Skeletal muscle cell (primary cell): ENCODE data around the gene ZNF664.
A peak's percentile ranks its signal among the peaks of the same experiment; 100 is the strongest.

Experiments used
- DNase-seq: peaks from one replicate; pipeline ENCODE4 v3.0.0-alpha.2; 2010; ENCODE audit warnings: low read depth
- H3K4me3 ChIP-seq: 2 replicates; pipeline ENCODE4 v1.5.1; 2011; ENCODE audit warnings: low read depth, mild to moderate bottlenecking, control low read depth, low read length, moderate library complexity

ZNF664 gene

GRCh38 chr12:123954647-123955350 lies 18.2 kb upstream of the ZNF664 start:
- DNase-seq: no peak
- H3K4me3 ChIP-seq: no peak overlapping the region

- DNase-seq: no peak
- H3K4me3 ChIP-seq: no peak overlapping the region
Measured at GRCh38 chr12:123956249-123956648, 16.8 kb upstream of the ZNF664 start.

GRCh38 chr12:123957196-123957595 lies 15.8 kb upstream of the ZNF664 start:
- no peak overlapping the region for H3K4me3 ChIP-seq
- DNase-seq: no peak

- no peak for DNase-seq
- H3K4me3 ChIP-seq: no peak overlapping the region
Measured at GRCh38 chr12:123958462-123958861, 14.6 kb upstream of the ZNF664 start.

- no peak overlapping the region for H3K4me3 ChIP-seq
- no peak for DNase-seq
Measured at GRCh38 chr12:123958876-123959275, 14.1 kb upstream of the ZNF664 start.

- no peak for DNase-seq
- H3K4me3 ChIP-seq: no peak overlapping the region
Measured at GRCh38 chr12:123960029-123960735, 12.8 kb upstream of the ZNF664 start.

- DNase-seq: no peak
Measured at GRCh38 chr12:123960856-123961255, 12.2 kb upstream of the ZNF664 start.

GRCh38 chr12:123961585-123962345 lies 11.2 kb upstream of the ZNF664 start:
- DNase-seq: no peak
- H3K4me3 ChIP-seq: no peak overlapping the region

More at GRCh38 chr12:123960856-123961255, 12.2 kb upstream of the ZNF664 start:
- H3K4me3 ChIP-seq: no peak overlapping the region

- no peak overlapping the region for H3K4me3 ChIP-seq
- no peak for DNase-seq
Measured at GRCh38 chr12:123962513-123962912, 10.5 kb upstream of the ZNF664 start.

GRCh38 chr12:123963821-123964220 lies 9.2 kb upstream of the ZNF664 start:
- no peak for DNase-seq
- no peak overlapping the region for H3K4me3 ChIP-seq

GRCh38 chr12:123965382-123965781 lies 7.6 kb upstream of the ZNF664 start:
- no peak for DNase-seq
- H3K4me3 ChIP-seq: no peak overlapping the region

GRCh38 chr12:123966596-123966995 lies 6.4 kb upstream of the ZNF664 start:
- no peak overlapping the region for H3K4me3 ChIP-seq
- DNase-seq: no peak

GRCh38 chr12:123967121-123967586 lies 5.9 kb upstream of the ZNF664 start:
- DNase-seq: no peak
- H3K4me3 ChIP-seq: no peak overlapping the region

- peak overlapping the region; percentile 78 for H3K4me3 ChIP-seq
- no peak for DNase-seq
Measured at GRCh38 chr12:123971449-123971769, 1.6 kb upstream of the ZNF664 start.

GRCh38 chr12:123971770-123972456 lies 1.1 kb upstream of the ZNF664 start:
- no peak for DNase-seq
- H3K4me3 ChIP-seq: peak overlapping the region; percentile 78

GRCh38 chr12:123973552-123974341 lies 732 bp downstream of the ZNF664 start:
- no peak for DNase-seq
- H3K4me3 ChIP-seq: peak overlapping the region; percentile 78

GRCh38 chr12:123976227-123976826 lies 3.3 kb downstream of the ZNF664 start:
- no peak overlapping the region for H3K4me3 ChIP-seq
- no peak for DNase-seq

GRCh38 chr12:123979566-123979965 lies 6.6 kb downstream of the ZNF664 start:
- DNase-seq: no peak
- no peak overlapping the region for H3K4me3 ChIP-seq

GRCh38 chr12:123982269-123982668 lies 9.3 kb downstream of the ZNF664 start:
- H3K4me3 ChIP-seq: no peak overlapping the region
- no peak for DNase-seq
